MCF 10A (cell line): ENCODE results near the gene ZHX3. TPM values are rescaled to one million over a fixed set of nuclear protein-coding genes. Genes with fewer than 3 reads are reported as not detected.

Experiments used
- BruUV-seq: library from RNA; stranded (reverse); fragments of 400-500 nt; replicated peaks from 2 replicates; lab custom pipeline; 2021; lab: Mats Ljungman, UMichigan
- CTCF ChIA-PET: fragments of 300-600 bp; sonication (Branson Sonifier 250); formaldehyde crosslinking; extraction: SDS; loops from one replicate; lab custom pipeline; 2021; ENCODE audit warnings: antibody characterized with exemption, inconsistent platforms; lab: Yijun Ruan, JAX
- POLR2A ChIA-PET: fragments of 300-600, 350-650 bp; sonication (Branson Sonifier 250); formaldehyde crosslinking; extraction: SDS; loops from one replicate; lab custom pipeline; 2020; ENCODE audit warnings: antibody characterized with exemption, inconsistent platforms; lab: Yijun Ruan, JAX
- DNase-seq: peaks from one replicate; pipeline ENCODE4 v3.0.0-alpha.2; 2018; ENCODE audit not compliant: unreplicated experiment
- H3K27ac Mint-ChIP-seq: one replicate; pipeline ENCODE4 v1.8.0; 2022; ENCODE audit warnings: mild to moderate bottlenecking, low read depth, mixed read lengths; ENCODE audit not compliant: unreplicated experiment
- H3K27me3 Mint-ChIP-seq: one replicate; pipeline ENCODE4 v1.8.0; 2022; ENCODE audit warnings: mixed read lengths; ENCODE audit not compliant: insufficient read depth, unreplicated experiment
- H3K36me3 Mint-ChIP-seq: one replicate; pipeline ENCODE4 v1.8.0; 2022; ENCODE audit warnings: mild to moderate bottlenecking, moderate library complexity, mixed read lengths; ENCODE audit not compliant: insufficient read depth, unreplicated experiment
- H3K4me1 Mint-ChIP-seq: one replicate; pipeline ENCODE4 v1.8.0; 2022; ENCODE audit warnings: mixed read lengths; ENCODE audit not compliant: insufficient read depth, unreplicated experiment
- H3K4me3 Mint-ChIP-seq: one replicate; pipeline ENCODE4 v1.8.0; 2022; ENCODE audit warnings: mild to moderate bottlenecking, moderate library complexity, mixed read lengths; ENCODE audit not compliant: unreplicated experiment
- H3K9me3 Mint-ChIP-seq: one replicate; pipeline ENCODE4 v1.8.0; 2022; ENCODE audit warnings: mixed read lengths; ENCODE audit not compliant: unreplicated experiment
- intact Hi-C: fragments of 100-400 bp; cut with micrococcal nuclease; formaldehyde crosslinking; loops from 2 replicates; pipeline ENCODE4 v1.14.1; 2022
- total RNA-seq: library from RNA; stranded (reverse); gene quantifications from 2 replicates; pipeline ENCODE4 v1.2.3, GENCODE V29; 2022
- TF ChIP-seq, protein P1 (sequence below): fragments of 200-600 bp; IDR thresholded peaks from one replicate; pipeline ENCODE4 v1.8.0; 2022; ENCODE audit warnings: antibody characterized with exemption, mild to moderate bottlenecking; ENCODE audit not compliant: unreplicated experiment

The ZHX3 gene
- total RNA-seq, 1 experiment from 2014 or later = 34.1 TPM

DNA sequence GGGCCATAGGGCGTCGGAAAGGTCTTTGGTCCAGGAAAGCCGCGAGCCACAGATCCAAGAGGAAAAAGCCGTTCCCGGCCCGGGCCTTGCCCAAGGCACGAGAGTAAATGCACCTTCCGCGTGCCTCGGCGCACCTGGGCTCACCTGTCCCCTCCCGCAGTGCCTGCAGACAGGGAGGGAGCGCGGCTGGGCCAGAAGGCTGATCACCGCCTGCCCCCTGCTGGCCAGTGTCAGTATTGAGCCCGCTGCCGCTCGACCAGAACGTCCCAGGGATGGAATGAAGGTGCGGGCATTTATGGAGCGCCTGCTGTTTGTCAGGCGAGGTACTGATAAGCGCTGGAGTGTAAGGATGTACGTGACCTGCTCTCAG lies 22.4 kb upstream of the ZHX3 start:
- DNase-seq = peak; percentile 89
- intact Hi-C loops = loop anchor here (1.0 kb wide), 6 partner anchors 71 to 372 kb away; no protein-coding TSS in a partner anchor
- H3K27ac Mint-ChIP-seq = peak overlapping the region; percentile 96
- H3K36me3 Mint-ChIP-seq = peaks cover 4% of the 10 kb centered on the region
- CTCF ChIA-PET = interaction anchor here (0.6 to 6.7 kb wide), 81 partner anchors 9 to 1911 kb away, joined by 3 to 314 read pairs (median 5); partner anchors contain the start of gene PLCG1
- BruUV-seq = no TSS peak
- POLR2A ChIA-PET = interaction anchor here (0.7 to 6.5 kb wide), 32 partner anchors 10 to 371 kb away, joined by 3 to 65 read pairs (median 4); partner anchors contain the start of genes PLCG1 and ZHX3
- H3K9me3 Mint-ChIP-seq = no peaks in the 10 kb centered on the region
- peaks cover 33% of the 10 kb centered on the region for H3K4me1 Mint-ChIP-seq
- TF ChIP-seq, protein P1, sequence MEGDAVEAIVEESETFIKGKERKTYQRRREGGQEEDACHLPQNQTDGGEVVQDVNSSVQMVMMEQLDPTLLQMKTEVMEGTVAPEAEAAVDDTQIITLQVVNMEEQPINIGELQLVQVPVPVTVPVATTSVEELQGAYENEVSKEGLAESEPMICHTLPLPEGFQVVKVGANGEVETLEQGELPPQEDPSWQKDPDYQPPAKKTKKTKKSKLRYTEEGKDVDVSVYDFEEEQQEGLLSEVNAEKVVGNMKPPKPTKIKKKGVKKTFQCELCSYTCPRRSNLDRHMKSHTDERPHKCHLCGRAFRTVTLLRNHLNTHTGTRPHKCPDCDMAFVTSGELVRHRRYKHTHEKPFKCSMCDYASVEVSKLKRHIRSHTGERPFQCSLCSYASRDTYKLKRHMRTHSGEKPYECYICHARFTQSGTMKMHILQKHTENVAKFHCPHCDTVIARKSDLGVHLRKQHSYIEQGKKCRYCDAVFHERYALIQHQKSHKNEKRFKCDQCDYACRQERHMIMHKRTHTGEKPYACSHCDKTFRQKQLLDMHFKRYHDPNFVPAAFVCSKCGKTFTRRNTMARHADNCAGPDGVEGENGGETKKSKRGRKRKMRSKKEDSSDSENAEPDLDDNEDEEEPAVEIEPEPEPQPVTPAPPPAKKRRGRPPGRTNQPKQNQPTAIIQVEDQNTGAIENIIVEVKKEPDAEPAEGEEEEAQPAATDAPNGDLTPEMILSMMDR = peak; percentile 99
- peak overlapping the region; percentile 80 for H3K4me3 Mint-ChIP-seq
- no peaks in the 10 kb centered on the region for H3K27me3 Mint-ChIP-seq

DNA sequence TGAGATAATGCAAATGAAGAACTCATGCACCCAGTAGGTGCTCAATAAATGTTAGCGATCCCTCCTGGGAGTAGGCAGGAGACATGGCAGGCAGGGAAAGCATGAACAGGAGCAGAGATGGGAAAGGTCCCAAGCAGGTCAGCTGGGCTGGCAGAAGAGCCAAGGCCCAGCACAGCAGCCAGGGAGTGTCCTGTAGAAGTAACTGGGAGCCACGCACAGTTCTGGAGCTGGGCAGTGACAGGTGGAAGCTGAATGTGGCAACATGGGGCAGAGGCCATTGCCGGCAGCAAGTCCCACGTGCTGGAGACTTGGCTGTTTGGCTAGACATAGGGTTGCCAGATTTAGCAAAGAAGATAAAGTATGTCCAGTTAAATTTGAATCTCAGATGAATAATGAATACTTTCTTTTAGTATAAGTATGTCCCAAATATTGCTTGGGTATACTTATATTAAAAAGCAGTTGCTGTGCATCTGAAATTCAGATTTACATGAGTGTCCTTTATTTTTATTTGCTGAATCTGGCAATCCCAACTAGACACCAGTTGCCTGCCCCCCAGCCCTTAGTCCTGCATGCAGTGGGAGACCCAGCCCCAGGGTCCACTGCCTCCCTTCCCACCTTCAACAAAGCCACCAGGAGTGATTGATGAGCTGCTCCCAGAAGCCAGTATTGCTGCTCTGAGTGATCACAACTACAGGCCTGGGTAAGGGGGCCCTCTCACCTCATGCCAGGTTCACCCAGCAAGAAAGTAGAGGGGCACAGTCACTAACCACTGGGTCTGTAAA lies 19.4 kb upstream of the ZHX3 start:
- BruUV-seq = no TSS peak
- H3K27me3 Mint-ChIP-seq = no peaks in the 10 kb centered on the region
- no peak for DNase-seq
- H3K36me3 Mint-ChIP-seq = peaks cover 1% of the 10 kb centered on the region
- no peak overlapping the region for H3K27ac Mint-ChIP-seq
- ChIA-PET CTCF (interaction anchor here (0.6 to 6.7 kb wide), 9 partner anchors 7 to 378 kb away, joined by 3 to 314 read pairs (median 7); partner anchors contain the start of gene PLCG1), POLR2A (interaction anchor here (1.2 to 2.3 kb wide), 4 partner anchors 20 to 167 kb away, joined by 3 to 9 read pairs (median 6); no protein-coding TSS in a partner anchor)
- H3K9me3 Mint-ChIP-seq = no peaks in the 10 kb centered on the region
- intact Hi-C loops = no loop called here
- no peak overlapping the region for H3K4me3 Mint-ChIP-seq
- TF ChIP-seq, protein P1 = no peak
- H3K4me1 Mint-ChIP-seq = peaks cover 20% of the 10 kb centered on the region

DNA sequence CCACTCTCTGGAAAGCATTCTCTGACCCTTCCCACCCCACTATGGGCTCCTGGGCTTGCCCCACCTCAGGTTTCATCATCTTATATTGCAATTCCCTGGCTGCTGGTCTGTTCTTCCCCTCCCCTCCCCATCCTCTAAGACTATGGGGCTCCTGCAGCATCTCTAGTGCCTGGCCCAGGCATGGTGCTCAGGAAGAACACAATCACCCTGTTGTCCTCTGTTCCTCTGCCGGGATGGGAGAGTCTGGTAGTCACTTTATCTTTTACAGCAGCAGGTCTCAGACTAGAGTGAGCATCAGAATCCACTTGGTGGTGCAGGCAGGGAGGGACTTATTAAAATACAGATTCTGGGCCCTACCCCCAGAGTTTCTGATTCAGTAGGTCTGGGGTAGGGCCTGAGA lies 18.1 kb upstream of the ZHX3 start:
- CTCF ChIA-PET = interaction anchor here (0.6 to 6.7 kb wide), 4 partner anchors 13 to 165 kb away, joined by 3 to 314 read pairs (median 4); no protein-coding TSS in a partner anchor
- no peak for DNase-seq
- no peaks in the 10 kb centered on the region for H3K27me3 Mint-ChIP-seq
- peaks cover 19% of the 10 kb centered on the region for H3K4me1 Mint-ChIP-seq
- POLR2A ChIA-PET = no interaction called here
- no TSS peak for BruUV-seq
- no peaks in the 10 kb centered on the region for H3K36me3 Mint-ChIP-seq
- H3K27ac Mint-ChIP-seq = no peak overlapping the region
- TF ChIP-seq, protein P1 = no peak
- no peak overlapping the region for H3K4me3 Mint-ChIP-seq
- no peaks in the 10 kb centered on the region for H3K9me3 Mint-ChIP-seq
- intact Hi-C loops = no loop called here
